DMS153 treated with DMSO at 0.1 percent for 48 hours (cell line): ENCODE data around the gene AKR7A2.
"Not testable (repeated sequence)": the region's sequence is repeated elsewhere in the genome, so short reads cannot be mapped to it uniquely, and the experiment has no call there.

Experiments
- DNase-seq: peaks from one replicate; lab custom pipeline; 2025; ENCODE audit not compliant: unreplicated experiment; lab: John Stamatoyannopoulos, UW

Gene AKR7A2

DNA sequence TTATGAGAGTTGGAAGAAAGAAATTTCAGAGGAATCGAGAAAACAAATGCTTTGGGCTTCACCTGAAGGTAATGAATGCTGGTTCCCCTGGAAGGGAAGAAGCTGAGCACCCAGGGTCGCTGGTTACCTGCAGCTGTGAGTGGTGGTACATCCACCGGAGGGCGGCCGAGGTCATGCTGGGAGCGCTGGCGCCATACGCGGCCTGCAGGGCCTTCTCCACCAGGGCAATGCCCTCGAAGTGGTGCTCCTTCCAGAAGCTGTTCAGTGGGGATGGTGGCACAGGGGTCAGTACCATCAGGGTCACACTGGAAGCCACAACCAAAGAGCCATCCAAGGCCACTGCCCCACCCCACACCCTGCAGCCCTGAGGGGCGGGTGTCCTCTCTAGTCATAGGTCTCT is 43.5 kb downstream of the AKR7A2 start:
- DNase-seq: no peak

DNA sequence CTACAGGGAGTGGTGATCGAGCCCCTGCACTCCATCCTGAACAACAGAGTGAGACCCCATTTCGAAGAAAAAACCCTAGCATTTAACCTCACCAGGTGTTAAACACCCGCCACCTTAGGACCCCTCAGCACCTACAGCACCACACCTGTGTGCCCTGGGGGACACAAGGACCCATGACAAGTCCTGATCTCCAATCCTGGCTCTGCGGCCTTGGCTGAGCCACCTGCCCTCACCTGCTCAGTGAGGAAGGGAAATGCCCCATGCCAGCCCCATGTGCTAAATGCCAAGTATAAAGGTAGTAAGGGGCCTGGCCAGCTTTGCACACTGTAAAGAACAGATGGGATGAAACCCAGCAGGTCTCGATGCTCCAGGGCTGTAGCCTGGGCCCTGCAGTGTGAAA is 49.2 kb downstream of the AKR7A2 start:
- DNase-seq: no peak

DNA sequence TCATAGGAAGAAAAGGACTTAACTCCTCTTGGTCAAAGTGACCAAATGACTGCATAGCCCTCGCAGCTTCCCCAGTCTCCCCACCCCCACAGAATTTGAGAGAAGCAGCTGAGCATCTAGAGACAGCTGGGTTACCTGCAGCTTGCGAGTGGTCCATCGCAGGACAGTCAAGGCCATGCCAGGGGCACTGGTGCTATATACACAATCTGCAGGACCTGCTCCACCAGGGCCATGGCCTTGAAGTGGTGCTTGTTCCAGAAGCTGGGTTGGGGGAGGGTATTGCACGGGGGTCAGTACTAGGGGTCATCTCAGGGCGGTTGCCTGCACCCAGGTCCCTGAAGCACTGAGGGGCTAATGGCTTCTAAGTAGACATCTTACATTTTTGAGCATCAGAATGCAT is 49.9 kb downstream of the AKR7A2 start:
- no peak for DNase-seq

GRCh38 chr1:19260211-19261138 is 51.5 kb downstream of the AKR7A2 start:
- no peak for DNase-seq

GRCh38 chr1:19258353-19258752 is 53.6 kb downstream of the AKR7A2 start:
- DNase-seq: no peak

GRCh38 chr1:19257178-19257914 is 54.6 kb downstream of the AKR7A2 start:
- DNase-seq: no peak

GRCh38 chr1:19256301-19256700 is 55.6 kb downstream of the AKR7A2 start:
- not testable (repeated sequence) for DNase-seq

DNA sequence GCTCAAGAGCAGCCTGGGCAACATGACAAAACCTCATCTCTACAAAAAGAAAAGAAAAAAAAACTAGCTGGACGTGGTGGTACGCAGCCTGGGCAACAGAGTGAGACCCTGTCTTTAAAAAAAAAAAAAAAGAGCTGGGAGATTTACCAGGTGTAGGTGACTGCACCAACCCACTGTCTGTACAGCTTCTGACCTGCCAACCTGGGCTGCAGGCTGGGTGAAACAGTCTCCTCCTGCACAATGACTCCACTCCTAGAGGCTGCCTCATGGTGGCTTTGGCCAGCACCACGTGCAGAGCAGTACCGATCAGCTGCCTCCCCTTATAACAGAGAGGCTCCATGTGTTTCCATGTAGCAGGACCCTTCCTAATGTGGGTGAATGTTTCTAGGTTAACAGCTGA is 56.7 kb downstream of the AKR7A2 start:
- no peak for DNase-seq

- no peak for DNase-seq
Measured at GRCh38 chr1:19254416-19254815, 57.5 kb downstream of the AKR7A2 start.
